Middle frontal gyrus (tissue), 1 donor: ENCODE data around the gene PRSS33.

Source experiments
- DNase-seq: peaks from one replicate; pipeline ENCODE4 v3.0.0-alpha.2; 2015; ENCODE audit warnings: low spot score; ENCODE audit errors: extremely low spot score

The PRSS33 gene

GRCh38 chr16:2799859-2800226, 12.5 kb upstream of the PRSS33 start:
- no peak for DNase-seq

GRCh38 chr16:2799205-2799858, 12.0 kb upstream of the PRSS33 start:
- DNase-seq = no peak

DNA sequence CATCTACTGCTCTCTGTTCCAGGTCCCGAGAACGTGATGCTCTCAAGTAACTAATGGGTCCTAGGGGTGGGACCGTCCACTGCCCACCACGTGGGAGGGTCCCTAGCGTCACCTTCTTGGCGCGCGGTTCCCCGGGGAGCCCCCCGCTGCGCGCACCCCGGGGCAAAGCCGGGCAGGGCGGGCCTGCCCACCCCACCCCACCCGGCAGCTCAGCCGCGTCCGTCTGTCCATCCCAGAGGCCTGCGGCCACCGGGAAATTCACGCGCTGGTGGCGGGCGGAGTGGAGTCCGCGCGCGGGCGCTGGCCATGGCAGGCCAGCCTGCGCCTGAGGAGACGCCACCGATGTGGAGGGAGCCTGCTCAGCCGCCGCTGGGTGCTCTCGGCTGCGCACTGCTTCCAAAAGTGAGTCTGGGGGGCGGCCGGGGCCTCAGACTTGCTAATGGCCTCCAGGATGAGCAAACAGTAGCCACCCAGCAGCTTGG, 11.4 kb upstream of the PRSS33 start:
- DNase-seq = no peak

DNA sequence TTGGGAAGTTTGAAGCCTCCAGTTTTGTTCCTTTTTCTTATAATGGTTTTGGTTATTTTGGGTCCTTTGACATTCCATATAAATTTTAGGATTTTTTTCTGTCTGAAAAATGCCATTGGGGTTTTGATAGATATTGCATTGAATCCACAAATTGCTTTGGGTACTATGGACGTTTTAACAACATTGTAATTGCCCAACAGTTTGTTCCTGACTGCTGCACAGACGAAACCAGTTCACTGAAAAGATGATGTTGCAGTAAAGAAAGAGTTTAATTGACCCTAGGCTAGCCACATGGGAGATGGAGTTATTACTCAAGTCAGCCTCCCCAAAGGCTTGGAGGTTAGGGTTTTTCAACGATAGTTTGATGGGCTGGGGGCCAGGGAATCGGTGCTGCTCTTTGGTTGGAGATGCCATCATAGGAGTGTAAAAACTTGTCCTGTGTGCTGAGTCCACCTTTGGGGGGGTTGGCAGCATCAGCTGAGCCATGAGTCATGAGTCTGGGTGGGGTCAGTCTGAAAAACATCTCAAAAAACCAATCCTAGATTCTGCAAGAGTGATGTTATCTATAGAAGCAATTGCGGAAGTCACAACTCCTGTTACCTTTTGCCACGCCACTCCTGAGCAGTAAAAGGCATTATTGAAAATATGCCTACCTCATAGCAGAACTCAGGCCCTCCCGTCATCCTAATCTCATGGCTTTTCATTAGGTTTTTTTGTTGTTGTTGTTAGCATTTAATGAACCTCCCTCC, 8.2 kb upstream of the PRSS33 start:
- no peak for DNase-seq

DNA sequence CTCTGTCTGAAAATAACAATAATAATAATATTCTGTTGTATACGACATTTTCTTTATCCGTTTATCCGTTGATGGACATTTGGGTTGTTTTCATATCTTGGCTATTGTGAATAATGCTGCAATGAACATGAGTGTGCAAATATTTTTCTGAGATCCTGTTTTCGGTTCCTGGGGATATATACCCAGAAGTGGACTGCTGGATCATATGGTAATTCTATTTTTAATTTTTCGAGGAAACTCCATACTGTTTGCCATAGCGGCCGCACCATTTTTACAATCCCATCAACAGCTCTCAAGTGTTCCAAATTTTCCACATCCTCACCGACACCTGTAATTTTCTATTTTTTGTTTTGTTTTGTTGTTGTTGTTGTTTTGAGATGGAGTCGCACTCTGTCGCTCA, 5.6 kb upstream of the PRSS33 start:
- DNase-seq = no peak

DNA sequence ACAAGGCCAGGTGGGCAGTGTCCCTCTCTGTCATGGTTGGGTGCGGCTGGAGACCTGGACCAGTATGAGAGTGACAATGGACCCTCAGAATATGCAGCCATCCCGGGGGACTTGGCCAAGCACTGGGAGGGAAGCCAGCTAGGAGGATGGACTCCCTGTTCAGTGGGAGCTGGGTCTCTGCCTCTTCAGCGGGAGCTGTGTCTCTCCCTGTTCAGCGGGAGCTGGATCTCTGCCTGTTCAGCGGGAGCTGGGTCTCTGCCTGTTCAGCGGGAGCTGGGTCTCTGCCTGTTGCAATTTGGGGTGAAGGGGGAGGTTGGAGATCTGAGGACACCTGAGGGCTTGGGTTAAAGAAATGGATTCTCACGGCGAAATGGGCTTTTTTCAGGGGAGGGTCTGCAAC, 3.8 kb upstream of the PRSS33 start:
- DNase-seq = no peak

- no peak for DNase-seq
Observed at GRCh38 chr16:2790631-2791030, 3.3 kb upstream of the PRSS33 start.

DNA sequence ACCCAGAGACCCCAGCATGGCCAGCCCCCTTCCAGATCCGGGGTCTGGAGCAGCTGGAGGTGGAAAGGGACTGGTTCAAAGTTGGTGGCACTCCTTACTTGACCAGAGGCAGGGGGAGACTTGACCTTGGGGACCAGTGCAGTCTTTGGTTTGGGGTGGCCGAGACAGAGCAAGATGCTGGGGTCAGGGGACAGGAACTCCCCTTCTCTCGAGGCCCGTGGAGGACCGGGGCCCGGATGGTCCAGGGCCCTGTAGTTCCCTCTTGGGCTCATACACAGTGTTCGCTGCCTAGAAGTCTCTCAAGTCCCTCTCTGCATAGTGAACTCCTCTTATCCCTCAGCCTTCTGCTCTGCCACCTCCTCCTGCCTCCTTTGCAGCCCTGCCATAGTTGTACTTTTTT, 601 bp upstream of the PRSS33 start:
- no peak for DNase-seq

DNA sequence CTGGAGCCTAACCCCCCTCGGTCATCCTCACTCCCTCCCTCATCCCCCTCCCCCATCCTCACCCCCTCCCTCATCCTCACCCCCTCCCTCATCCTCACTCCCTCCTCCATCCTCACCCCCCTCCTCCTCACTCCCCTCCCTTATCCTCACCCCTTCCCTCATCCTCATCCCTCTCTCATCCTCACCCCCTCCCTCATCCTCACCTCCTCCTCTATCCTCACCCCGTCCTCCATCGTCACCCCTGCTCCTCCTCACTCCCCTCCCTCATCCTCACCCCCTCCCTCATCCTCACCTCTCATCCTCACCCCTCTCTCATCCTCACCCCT, 571 bp downstream of the PRSS33 start:
- DNase-seq = no peak

- no peak for DNase-seq
Observed at GRCh38 chr16:2786061-2786825, 1.1 kb downstream of the PRSS33 start.

- no peak for DNase-seq
Observed at GRCh38 chr16:2785101-2785991, 2.0 kb downstream of the PRSS33 start.

GRCh38 chr16:2784358-2785100, 2.8 kb downstream of the PRSS33 start:
- DNase-seq = no peak

GRCh38 chr16:2783581-2784357, 3.6 kb downstream of the PRSS33 start:
- DNase-seq = no peak

DNA sequence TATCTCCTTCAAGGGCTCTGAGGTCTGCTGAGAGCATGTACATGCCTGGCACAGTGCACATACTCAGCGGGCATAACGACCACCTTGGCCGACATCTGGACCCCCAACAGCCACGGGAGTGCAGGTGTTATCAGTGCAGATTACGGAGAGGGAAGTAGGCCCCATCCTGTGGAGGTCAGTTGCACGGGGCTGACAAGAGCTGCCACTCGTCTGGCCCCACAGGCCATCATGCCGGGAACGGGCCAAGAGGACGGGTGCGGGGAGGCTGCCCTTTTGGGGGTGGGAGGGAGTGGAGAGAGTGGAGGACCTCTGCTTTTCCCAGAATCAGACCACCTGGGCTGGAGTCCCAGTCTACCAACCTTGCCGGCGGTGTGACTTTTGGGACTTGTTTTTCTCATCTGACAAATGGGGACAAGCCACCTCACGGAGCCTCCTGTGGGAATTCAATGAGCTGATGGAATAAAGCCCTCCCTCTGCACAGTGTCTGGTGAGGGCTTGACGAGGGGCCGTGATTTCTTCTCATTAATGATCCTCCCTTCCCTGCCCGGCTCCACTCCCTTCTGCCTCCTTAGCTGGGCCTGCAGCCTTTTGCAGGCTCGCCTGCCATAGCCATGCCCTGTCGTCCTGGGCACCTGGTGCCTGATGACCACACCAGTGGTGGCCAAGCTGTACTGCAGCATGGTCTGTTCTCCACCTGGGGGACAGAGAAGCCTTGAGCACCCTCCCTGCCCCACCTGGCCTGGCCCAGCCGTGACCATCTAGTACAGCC, 4.6 kb downstream of the PRSS33 start:
- DNase-seq = no peak

DNA sequence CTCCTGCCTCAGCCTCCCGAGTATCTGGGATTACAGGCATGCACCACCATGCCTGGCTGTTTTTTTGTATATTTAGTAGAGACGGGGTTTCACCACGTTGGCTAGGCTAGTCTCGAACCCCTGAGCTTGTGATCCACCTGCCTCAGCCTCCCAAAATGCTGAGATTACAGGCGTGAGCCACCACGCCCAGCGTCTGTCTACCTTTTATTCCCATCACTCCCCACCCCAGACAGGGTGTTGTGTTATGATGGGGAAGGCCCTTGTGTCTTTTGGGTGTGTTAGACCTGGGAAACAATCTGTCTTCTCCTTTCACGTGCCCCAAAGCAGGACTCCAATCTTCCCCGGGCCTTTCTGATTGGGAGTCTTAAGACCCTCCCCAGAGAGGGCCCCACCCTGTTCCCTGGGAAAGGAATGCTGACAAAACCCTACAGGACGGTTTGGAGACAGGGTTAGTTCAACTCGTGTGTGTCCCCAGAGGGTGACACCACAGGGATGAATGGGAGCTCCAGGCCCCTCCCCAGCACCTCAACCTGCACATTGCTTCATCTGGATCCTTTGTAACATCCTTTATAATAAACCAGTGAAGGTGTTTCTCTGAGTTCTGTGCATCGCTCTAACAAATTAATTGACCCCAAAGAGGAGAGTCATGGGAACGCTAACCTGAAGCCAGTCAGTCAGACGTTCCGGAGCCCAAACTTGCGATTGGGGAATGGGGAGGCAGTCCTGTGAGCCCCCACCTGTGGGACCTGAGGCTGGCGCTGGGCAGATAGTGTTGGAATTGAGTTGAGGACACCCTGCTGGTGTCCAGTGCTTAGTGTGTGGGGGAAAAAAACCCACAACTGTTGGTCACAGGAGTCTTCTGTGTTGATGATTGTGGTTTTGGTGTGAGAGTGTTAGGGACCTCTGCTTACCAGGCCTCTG, 7.1 kb downstream of the PRSS33 start:
- DNase-seq = no peak

DNA sequence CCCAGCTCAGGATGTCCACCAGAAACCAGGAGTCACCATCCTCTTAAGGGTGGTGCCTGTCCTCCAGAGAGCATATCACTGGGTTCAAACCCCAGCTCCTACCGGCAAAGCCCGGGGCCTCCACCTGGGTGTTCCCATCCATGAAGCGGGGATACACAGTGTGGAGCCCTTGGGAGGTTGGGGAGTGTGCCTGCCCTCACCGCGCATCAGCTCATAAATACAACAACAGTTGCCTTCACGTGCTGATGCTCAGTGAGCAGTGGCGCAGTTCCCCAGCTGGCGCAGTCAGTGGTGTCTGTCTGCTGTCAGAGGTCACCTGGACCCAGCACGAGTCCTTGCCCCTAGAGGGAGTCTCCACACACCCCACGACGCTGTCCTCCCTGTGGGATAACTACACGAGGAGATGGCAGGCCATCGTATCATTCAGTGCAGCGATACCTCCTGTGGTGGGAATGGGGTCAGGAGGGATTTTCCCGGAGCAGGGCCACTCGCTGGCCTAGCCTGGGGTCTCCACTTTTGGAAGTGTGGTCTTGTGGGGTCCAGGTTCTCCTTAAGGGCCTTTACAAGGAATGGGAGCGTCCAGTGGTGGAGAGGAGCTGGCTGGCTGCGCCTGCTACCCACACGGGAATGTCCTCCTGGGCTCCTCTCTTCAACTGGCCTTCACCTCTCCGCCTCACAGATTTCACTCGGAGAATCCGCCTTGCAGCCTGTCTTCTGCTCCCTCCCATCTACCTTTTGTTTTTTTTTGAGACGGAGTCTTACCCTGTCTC, 8.0 kb downstream of the PRSS33 start:
- DNase-seq = no peak

DNA sequence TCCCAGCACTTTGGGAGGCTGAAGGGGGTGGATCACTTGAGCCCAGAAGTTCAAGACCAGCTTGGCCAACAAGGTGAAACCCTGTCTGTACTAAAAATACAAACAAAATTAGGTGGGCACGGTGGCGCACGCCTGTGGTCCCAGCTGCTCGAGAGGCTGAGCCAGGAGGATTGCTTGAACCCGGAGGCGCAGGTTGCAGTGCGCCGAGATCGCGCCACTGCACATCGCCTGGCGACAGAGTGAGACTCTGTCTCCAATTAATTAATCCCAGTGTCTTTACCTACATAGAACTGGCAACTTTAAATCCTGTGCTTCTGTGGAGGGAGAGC, 8.8 kb downstream of the PRSS33 start:
- no peak for DNase-seq
